Fibroblast of gingiva (primary cell): Measurements from ENCODE around the gene NRAP.

ENCODE experiments used
- DNase-seq: peaks from one replicate; pipeline ENCODE4 v3.0.0-alpha.2; 2011; ENCODE audit warnings: low read depth

Gene NRAP

DNA sequence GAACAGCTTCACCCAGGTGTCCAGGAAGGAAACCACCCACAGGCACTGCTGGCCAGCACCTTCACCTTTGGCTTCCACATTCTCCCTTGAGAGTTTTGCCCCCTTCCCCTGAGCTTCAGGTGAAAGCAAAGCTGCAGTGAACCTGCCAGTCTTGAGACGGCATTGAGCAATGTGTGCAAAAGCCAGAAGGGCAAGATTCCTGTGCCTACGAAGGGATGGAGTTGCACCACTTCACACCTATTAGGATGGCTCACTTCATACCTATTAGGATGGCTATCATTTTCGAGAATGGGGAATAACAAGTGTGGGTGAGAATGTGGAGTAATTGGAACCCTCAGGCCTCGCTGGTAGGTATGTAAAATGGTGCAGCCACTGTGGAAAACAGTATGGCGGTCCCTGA, 103.8 kb downstream of the NRAP start:
- DNase-seq = no peak

DNA sequence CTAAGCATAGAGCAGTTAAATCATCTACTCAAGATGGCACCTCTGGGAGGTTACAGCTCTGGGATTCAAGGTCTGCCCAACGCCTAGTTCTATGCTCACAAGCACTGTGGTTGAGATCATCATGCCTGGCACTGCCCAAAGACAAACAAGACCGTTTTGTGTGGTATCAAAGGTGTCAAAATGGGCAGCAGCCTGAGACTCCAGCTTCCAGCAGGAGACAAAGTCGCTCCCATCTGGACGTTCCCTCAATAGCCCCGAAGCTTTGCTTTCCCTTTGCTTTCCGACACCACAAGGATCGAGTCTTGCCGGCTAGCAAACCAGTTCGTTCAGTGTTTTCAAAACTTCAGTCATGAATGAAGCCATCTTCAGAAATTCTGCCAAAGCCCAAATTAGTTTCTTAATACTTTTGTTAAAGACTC, 105.9 kb downstream of the NRAP start:
- DNase-seq = no peak

GRCh38 chr10:113557424-113557862, 106.4 kb downstream of the NRAP start:
- no peak for DNase-seq

GRCh38 chr10:113555751-113556150, 108.1 kb downstream of the NRAP start:
- no peak for DNase-seq

DNA sequence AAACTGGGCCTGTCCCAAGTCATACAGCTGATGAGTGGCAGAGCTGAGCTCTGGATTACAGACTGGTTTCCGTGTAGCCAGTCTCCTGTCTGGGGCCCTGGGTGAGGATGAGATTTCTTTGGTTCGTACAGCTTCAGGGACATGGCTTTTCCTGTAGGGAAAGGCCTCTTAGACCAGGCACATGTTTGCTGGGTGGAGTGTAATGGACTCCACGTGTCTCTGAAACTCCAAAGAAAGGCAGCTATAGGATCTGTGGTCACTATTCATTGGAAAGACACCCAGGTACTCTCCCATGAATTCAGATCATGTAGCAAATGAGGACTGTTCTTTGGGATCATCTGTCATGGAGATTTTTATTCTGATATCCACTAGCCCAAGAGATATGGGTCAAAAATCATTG, 108.6 kb downstream of the NRAP start:
- DNase-seq = no peak

DNA sequence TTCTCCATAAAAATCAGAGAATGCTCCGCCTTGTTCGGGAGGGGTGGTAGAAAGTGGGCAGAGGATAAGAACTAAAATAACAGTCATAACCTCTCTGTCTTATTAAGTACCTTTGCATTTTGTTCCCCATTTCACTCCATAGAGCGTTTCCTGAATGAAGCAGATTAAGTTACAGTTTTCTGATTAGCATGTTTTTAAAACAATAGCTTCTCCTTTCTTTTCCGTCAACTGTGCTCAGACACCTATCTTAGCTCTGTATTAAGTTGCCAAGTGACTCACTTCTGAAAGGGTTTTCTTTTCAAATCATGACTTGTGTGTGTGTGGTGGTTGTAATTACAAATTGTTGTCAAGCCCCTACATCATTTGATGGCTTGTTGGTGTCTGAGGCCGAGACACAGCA, 109.6 kb downstream of the NRAP start:
- DNase-seq = no peak

DNA sequence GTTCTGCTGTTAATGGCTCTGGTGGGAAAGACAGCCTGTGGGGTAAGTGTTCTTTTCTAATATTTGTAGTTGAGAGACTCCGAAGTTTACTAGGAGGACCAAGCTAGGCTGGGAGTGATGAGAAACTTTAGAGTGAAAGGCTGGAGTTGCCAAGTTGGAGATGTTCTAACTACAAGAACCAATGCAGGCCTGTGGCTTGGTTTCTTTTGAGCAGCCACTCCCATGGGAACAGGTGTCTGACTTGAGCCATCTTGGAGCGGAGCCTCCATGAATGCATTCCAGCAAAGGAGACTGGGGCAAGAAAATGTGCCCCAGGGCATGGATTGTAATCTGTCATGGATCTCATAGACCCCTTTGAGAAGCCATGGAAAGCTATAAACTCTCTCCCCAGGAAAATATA, 110.7 kb downstream of the NRAP start:
- no peak for DNase-seq

- no peak for DNase-seq
Observed at GRCh38 chr10:113552701-113553100, 111.1 kb downstream of the NRAP start, which contains the start of gene HABP2. HABP2 (plus strand) TSS chr10:113553053; CDS start chr10:113553122, 69 bp downstream.

DNA sequence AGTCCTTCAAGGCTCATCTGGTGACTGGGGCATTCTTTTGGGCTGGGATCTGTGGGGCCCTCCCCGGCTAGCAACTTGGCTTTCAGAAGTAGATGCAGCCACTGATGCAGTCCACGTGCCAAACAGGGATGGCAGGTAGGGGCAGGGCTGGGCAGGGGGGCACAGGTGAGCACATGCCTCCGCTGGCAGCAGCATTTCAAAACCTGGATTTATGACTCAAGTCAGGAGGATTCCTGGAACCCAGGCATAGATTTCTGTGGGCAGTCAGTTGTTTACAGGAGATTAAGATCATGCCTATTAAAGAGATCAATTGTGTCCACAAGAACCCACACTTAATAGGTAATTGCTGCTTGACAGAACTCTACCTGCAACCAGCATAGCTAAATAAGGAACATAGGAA, 111.8 kb downstream of the NRAP start:
- no peak for DNase-seq

GRCh38 chr10:113550365-113550764, 113.5 kb downstream of the NRAP start:
- DNase-seq = no peak

DNA sequence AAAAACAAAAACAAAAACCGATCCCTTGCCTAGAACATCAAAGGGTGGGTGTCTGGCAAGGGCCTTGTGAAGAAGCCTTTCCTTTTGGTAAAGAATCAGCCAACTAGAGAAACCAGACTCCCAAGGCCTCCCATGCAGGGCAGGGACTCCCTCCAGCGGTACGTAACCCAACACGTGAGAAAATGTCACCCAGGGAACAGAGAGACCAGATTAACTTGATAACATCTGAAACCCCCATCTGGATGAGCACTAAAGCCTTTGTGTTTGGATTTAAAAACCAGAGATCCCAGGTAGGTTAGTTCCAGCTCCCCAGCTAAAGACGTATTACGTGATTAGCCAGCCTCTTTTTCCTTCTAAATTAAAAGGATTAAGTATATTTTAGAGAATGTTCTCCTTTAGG, 114.0 kb downstream of the NRAP start:
- no peak for DNase-seq

DNA sequence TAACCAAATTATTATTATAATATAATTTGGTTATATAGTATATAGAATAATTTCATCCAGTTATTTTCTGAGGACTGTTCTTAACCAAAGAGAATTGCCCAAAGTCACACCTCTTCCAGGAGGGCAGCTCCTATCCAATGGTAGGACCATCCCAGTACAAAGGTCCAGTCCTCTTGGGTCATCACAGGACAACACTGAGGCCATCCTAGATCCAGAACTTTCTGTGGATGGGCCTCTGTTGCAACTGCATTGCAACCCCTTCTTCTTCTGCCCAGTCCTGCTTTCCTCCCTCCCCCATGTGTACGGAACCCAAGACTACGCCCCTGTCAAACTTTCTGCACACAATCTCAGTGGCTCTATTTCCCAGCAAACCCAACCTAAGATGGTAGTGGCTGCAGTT, 116.4 kb downstream of the NRAP start:
- DNase-seq = no peak

DNA sequence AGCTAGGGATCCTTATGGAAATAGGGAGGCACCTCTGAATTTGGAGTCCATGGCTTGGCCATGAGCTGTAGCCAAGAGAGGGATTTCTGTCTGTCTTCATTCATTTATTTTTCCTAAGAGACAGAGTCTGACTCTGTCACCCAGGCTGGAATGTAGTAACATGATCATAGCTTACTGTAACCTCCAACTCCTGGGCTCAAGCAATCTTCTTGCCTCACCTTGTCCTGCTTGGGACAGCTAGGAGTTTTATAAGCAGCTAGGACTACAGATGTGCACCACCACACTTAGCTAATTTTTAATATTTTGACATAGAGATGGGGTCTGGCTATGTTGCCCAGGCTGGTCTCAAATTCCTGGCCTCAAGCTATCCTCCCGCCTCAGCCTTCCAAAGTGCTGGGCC, 119.4 kb downstream of the NRAP start:
- DNase-seq = no peak

- no peak for DNase-seq
Observed at GRCh38 chr10:113543107-113543955, 120.5 kb downstream of the NRAP start.

- DNase-seq = no peak
Observed at GRCh38 chr10:113541549-113541927, 122.3 kb downstream of the NRAP start.

DNA sequence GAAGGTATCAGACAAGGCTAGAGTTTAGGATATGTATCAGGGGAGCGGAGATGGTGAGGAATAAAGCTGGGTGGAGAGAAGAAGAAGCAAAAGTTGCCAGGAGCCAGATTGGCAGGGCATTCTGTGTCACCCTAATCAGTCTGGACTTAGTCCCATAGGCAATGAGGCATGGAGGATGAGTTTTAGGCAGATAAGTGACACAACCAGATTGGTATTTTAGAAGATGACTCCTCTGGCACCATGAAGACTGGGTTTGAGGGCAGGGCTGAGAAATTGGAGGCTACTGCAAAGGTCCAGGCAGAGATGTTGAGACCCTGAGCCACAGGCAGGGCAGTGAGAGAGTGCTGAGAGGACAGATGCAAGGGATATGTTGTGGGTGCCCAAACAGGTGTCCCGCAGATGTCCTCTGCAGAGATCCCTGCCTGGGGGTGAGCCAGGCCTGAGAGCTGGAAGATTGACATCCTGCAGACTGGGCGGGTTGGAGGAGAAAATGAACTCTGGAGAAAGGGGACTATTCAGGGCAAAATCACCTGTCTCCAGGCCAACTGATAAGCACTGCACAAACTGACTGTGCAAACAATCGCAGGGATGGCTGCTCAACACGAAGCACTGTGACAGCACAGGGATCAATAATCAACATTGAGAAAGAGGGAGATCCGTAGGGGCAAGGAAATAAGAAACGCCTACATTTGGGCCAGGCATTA, 122.8 kb downstream of the NRAP start:
- DNase-seq = no peak

DNA sequence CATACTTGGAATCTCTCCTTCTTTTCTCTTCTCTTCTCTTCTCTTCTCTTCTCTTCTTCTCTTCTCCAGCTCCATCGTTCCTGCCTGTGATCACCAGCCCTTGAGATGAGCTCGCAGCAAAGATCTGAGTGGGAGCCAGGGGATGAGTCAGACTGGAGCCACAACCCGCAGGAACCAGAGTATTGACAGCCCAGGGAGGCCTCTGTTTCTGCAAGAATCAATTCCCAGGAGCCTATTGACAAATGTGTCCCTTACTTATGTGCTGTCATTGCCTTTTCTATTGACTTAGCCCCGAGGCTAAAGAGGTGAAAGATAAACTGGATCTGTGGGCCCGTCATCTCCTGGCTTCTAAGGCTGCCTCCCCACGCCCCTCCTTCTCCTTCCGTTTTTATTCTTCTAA, 124.1 kb downstream of the NRAP start:
- DNase-seq = no peak
